ENCODE measurements around the gene MBNL2. TPM values are rescaled to one million over a fixed set of nuclear protein-coding genes. Genes with fewer than 3 reads are reported as not detected.
A peak's percentile ranks its signal among the peaks of the same experiment; 100 is the strongest.

Gene MBNL2
- total RNA-seq, 2 donors from 2014 or later, result 47.5 to 50.8 TPM

DNA sequence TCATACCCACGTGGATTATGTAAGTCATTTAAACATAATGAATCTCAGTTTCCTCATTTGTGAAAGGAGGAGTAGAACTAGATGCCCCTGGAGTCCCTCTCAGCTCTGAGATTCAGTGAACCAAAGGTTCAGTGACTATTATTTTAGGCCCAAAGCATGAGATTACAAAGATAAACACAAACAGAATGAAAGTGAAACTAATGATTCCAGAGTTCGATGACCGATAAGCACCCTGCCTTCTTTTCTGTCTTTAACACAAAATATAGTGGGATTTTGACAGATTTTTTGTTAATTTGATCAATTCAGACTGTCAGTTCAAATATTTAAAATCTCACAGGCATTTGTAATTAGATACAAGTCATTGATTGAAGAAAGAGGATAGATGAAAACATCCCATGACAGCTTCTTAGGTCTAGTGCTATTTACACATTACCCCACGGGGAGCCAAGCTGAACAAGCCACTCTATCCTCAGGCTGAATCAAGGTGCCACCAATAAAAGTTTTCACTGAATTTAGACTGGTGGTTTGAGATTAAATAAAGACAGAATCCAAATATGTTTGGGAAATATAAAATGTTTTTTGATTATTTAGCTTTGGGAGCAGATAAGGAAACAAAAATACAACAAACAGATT lies 147.2 kb downstream of the MBNL2 start:
- Histone ChIP-seq H3K27me3 (no peaks in the 10 kb centered on the region), H3K36me3 (replicated peaks in 1 of 2; ENCODE audit: insufficient read depth in 1 of 2, low read depth in 2 of 2) (peaks cover 0 to 12% of the 10 kb centered on the region in 2 donors), H3K9me3 (no peaks in the 10 kb centered on the region), H3K4me3 (no peak overlapping the region), H3K4me1 (no peaks in the 10 kb centered on the region), H3K27ac (peak overlapping the region in 3 of 4 donors; percentile 2 to 57 (median 29))
- ATAC-seq, result no peak
- 25 to 30% methylated on average over 4 of the region's 4 CpGs for WGBS, 2 donors
- DNase-seq, result no peak
- no peak for TF ChIP-seq POLR2A (IDR thresholded peaks at IDR 0.05)
- TF ChIP-seq, protein P1, sequence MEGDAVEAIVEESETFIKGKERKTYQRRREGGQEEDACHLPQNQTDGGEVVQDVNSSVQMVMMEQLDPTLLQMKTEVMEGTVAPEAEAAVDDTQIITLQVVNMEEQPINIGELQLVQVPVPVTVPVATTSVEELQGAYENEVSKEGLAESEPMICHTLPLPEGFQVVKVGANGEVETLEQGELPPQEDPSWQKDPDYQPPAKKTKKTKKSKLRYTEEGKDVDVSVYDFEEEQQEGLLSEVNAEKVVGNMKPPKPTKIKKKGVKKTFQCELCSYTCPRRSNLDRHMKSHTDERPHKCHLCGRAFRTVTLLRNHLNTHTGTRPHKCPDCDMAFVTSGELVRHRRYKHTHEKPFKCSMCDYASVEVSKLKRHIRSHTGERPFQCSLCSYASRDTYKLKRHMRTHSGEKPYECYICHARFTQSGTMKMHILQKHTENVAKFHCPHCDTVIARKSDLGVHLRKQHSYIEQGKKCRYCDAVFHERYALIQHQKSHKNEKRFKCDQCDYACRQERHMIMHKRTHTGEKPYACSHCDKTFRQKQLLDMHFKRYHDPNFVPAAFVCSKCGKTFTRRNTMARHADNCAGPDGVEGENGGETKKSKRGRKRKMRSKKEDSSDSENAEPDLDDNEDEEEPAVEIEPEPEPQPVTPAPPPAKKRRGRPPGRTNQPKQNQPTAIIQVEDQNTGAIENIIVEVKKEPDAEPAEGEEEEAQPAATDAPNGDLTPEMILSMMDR (IDR thresholded peaks at IDR 0.05), result no peak
- intact Hi-C loops (cut with DNase I), result no loop called here

GRCh38 chr13:97371486-97372109 lies 149.5 kb downstream of the MBNL2 start:
- Histone ChIP-seq H3K9me3 (no peaks in the 10 kb centered on the region), H3K27me3 (no peaks in the 10 kb centered on the region), H3K4me3 (no peak overlapping the region), H3K4me1 (no peaks in the 10 kb centered on the region), H3K36me3 (replicated peaks in 1 of 2; ENCODE audit: insufficient read depth in 1 of 2, low read depth in 2 of 2) (peaks cover 0 to 9% of the 10 kb centered on the region in 2 donors), H3K27ac (no peak overlapping the region)
- no peak for TF ChIP-seq POLR2A (IDR thresholded peaks at IDR 0.05)
- TF ChIP-seq, protein P1 (IDR thresholded peaks at IDR 0.05), result no peak
- no peak for DNase-seq
- WGBS, 2 donors, result 91 to 95% methylated on average over 7 of the region's 7 CpGs
- intact Hi-C loops (cut with DNase I), result no loop called here
- ATAC-seq, result no peak

DNA sequence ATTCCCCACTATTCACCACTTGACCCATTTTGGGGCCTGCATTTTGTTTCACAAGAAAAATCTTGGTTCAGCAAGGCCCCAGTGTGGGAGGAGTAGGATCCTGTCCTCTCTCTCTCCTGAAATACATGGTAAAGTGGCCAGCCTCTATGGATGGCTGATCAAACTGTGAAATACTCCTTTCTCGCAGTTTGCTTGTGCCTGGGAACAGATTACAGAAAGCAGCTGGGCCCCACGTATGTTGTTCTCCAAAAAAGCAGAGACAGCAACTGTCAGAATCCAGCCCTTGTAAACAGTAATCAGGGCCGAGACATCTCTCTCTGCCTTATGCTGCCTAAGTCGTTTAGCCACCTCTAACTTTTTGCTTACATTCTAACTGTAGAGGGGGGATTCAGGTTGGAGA lies 150.8 kb downstream of the MBNL2 start:
- no peak overlapping the region for H3K27ac ChIP-seq

DNA sequence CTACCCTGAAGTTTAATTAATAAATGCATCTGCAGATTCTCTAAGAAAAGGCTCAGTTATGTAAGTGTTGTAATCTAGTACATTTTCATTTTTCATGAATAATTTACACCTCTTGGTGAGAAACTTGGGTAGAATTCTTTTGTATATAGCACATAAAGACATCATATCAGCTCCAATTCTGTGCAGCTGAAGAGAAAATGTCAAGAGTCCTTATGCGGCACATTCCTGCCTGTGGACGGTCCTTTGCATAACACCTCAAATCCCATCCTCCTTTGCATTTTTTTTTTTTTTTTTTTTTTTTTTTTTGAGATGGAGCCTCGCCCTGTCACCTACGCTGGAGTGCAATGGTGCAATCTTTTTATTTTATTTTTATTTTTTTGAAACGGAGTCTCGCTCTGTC lies 151.7 kb downstream of the MBNL2 start:
- Histone ChIP-seq H3K4me1 (no peaks in the 10 kb centered on the region), H3K27ac (no peak overlapping the region), H3K36me3 (replicated peaks in 1 of 2; ENCODE audit: insufficient read depth in 1 of 2, low read depth in 2 of 2) (peaks cover 0 to 8% of the 10 kb centered on the region in 2 donors), H3K27me3 (no peaks in the 10 kb centered on the region), H3K4me3 (no peak overlapping the region), H3K9me3 (no peaks in the 10 kb centered on the region)
- WGBS, 2 donors, result 96 to 98% methylated on average over 6 of the region's 6 CpGs
- intact Hi-C loops (cut with DNase I), result no loop called here
- ATAC-seq, result no peak
- TF ChIP-seq POLR2A (IDR thresholded peaks at IDR 0.05), result no peak
- TF ChIP-seq, protein P1 (IDR thresholded peaks at IDR 0.05), result no peak
- no peak for DNase-seq

More for the DNA sequence above, 150.8 kb downstream of the MBNL2 start:
- DNase-seq (no peak), ATAC-seq (no peak)
- H3K36me3 ChIP-seq (replicated peaks in 1 of 2; ENCODE audit: insufficient read depth in 1 of 2, low read depth in 2 of 2), result peaks cover 0 to 8% of the 10 kb centered on the region in 2 donors
- H3K9me3 ChIP-seq, result no peaks in the 10 kb centered on the region
- TF ChIP-seq, protein P1 (IDR thresholded peaks at IDR 0.05), result no peak
- no peak for TF ChIP-seq POLR2A (IDR thresholded peaks at IDR 0.05)
- 72 to 84% methylated on average over 4 of the region's 4 CpGs for WGBS, 2 donors
- intact Hi-C loops (cut with DNase I), result no loop called here
- H3K4me3 ChIP-seq, result no peak overlapping the region
- no peaks in the 10 kb centered on the region for H3K4me1 ChIP-seq
- H3K27me3 ChIP-seq, result no peaks in the 10 kb centered on the region
